Progenitor cell of endocrine pancreas (in vitro differentiated cells): ENCODE measurements around the gene SIGLEC12. TPM values are rescaled to one million over a fixed set of nuclear protein-coding genes. Genes with fewer than 3 reads are reported as not detected.

Source experiments
- DNase-seq: peaks from one replicate; pipeline ENCODE4 v3.0.0; 2021; ENCODE audit warnings: low spot score; ENCODE audit not compliant: unreplicated experiment
- H3K27ac Mint-ChIP-seq: 2 replicates; pipeline ENCODE4 v1.8.0; 2021; ENCODE audit warnings: mild to moderate bottlenecking, moderate library complexity, mixed read lengths
- H3K27me3 Mint-ChIP-seq: 2 replicates; pipeline ENCODE4 v1.8.0; 2021; ENCODE audit warnings: mixed read lengths
- H3K36me3 Mint-ChIP-seq: 2 replicates; pipeline ENCODE4 v1.8.0; 2022; ENCODE audit warnings: mixed read lengths; ENCODE audit not compliant: insufficient read depth
- H3K4me1 Mint-ChIP-seq: 2 replicates; pipeline ENCODE4 v1.8.0; 2021; ENCODE audit warnings: low read depth, mixed read lengths
- H3K4me3 Mint-ChIP-seq: 2 replicates; pipeline ENCODE4 v1.8.0; 2021; ENCODE audit warnings: low read depth, mild to moderate bottlenecking, moderate library complexity, mixed read lengths
- H3K9me3 Mint-ChIP-seq: 2 replicates; pipeline ENCODE4 v1.8.0; 2021; ENCODE audit warnings: low read depth, mixed read lengths
- CTCF ChIP-seq: fragments of 200-600 bp; sonication (generic); IDR thresholded peaks from one replicate; pipeline ENCODE4 v1.5.0; 2021; ENCODE audit warnings: antibody characterized with exemption, mild to moderate bottlenecking; ENCODE audit not compliant: unreplicated experiment
- total RNA-seq: library from RNA; stranded (reverse); gene quantifications from 2 replicates; pipeline ENCODE4 v1.2.1, GENCODE V29; 2021

Gene SIGLEC12
- total RNA-seq, 1 donor from 2014 or later: not detected

GRCh38 chr19:51471527-51471926 is 30.1 kb downstream of the SIGLEC12 start:
- no peak overlapping the region for H3K4me3 Mint-ChIP-seq
- peaks cover 51% of the 10 kb centered on the region for H3K27me3 Mint-ChIP-seq
- H3K4me1 Mint-ChIP-seq: peaks cover 1% of the 10 kb centered on the region
- H3K27ac Mint-ChIP-seq: no peak overlapping the region
- H3K36me3 Mint-ChIP-seq: no peaks in the 10 kb centered on the region
- no peak for DNase-seq
- no peak for TF ChIP-seq CTCF
- no peaks in the 10 kb centered on the region for H3K9me3 Mint-ChIP-seq

- H3K27ac Mint-ChIP-seq: no peak overlapping the region
- TF ChIP-seq CTCF: no peak
- H3K9me3 Mint-ChIP-seq: no peaks in the 10 kb centered on the region
- no peak for DNase-seq
- peaks cover 56% of the 10 kb centered on the region for H3K27me3 Mint-ChIP-seq
- H3K4me3 Mint-ChIP-seq: no peak overlapping the region
- H3K4me1 Mint-ChIP-seq: peaks cover 1% of the 10 kb centered on the region
- no peaks in the 10 kb centered on the region for H3K36me3 Mint-ChIP-seq
These were observed 30.6 kb downstream of the SIGLEC12 start for GRCh38 chr19:51470966-51471365.

- DNase-seq: no peak
- Mint-ChIP-seq H3K36me3 (no peaks in the 10 kb centered on the region), H3K27ac (no peak overlapping the region), H3K9me3 (no peaks in the 10 kb centered on the region), H3K4me3 (no peak overlapping the region), H3K27me3 (peaks cover 64% of the 10 kb centered on the region), H3K4me1 (no peaks in the 10 kb centered on the region)
- TF ChIP-seq CTCF: no peak
These were observed 32.0 kb downstream of the SIGLEC12 start for GRCh38 chr19:51469629-51470028.

- Mint-ChIP-seq H3K4me3 (no peak overlapping the region), H3K36me3 (no peaks in the 10 kb centered on the region), H3K27ac (no peak overlapping the region), H3K27me3 (peaks cover 63% of the 10 kb centered on the region), H3K4me1 (no peaks in the 10 kb centered on the region), H3K9me3 (no peaks in the 10 kb centered on the region)
- TF ChIP-seq CTCF: no peak
- DNase-seq: no peak
These were observed 32.4 kb downstream of the SIGLEC12 start for GRCh38 chr19:51469162-51469561.

GRCh38 chr19:51468545-51468920 is 33.1 kb downstream of the SIGLEC12 start:
- TF ChIP-seq CTCF: no peak
- Mint-ChIP-seq H3K27me3 (peaks cover 64% of the 10 kb centered on the region), H3K4me1 (no peaks in the 10 kb centered on the region), H3K4me3 (no peak overlapping the region), H3K36me3 (no peaks in the 10 kb centered on the region), H3K27ac (no peak overlapping the region), H3K9me3 (no peaks in the 10 kb centered on the region)
- DNase-seq: no peak
